GM12878 (cell line): Measurements from ENCODE around the gene DOCK7. TPM values are rescaled to one million over a fixed set of nuclear protein-coding genes. Genes with fewer than 3 reads are reported as not detected.

ENCODE experiments used
- ATAC-seq: fragments of 200-7000 bp; cut with Tn5 transposase; 3 replicates; pipeline ENCODE4 v1.9.1; 2020; ENCODE audit warnings: mild to moderate bottlenecking, moderate library complexity
- BruUV-seq: library from RNA; stranded (reverse); fragments of 400-500 nt; replicated peaks from 2 replicates; lab custom pipeline; 2021; lab: Mats Ljungman, UMichigan
- CTCF ChIA-PET: fragments of 300-600 bp; sonication (Branson Sonifier 250); formaldehyde crosslinking; extraction: SDS; loops from one replicate; lab custom pipeline; 2021; ENCODE audit warnings: inconsistent platforms; lab: Yijun Ruan, JAX
- POLR2A ChIA-PET: fragments of 350-600 bp; formaldehyde crosslinking; extraction: SDS; loops from one replicate; lab custom pipeline; 2021; ENCODE audit warnings: inconsistent platforms; lab: Charles Lee
- RAD21 ChIA-PET: fragments of 300-600 bp; sonication (Branson Sonifier 250); formaldehyde crosslinking; loops from one replicate; lab custom pipeline; 2023; ENCODE audit warnings: antibody characterized with exemption; ENCODE audit not compliant: unreplicated experiment; lab: Charles Lee
- SMC1A ChIA-PET: fragments of 300-600 bp; sonication (Branson Sonifier 250); formaldehyde crosslinking; loops from one replicate; lab custom pipeline; 2023; ENCODE audit not compliant: unreplicated experiment, uncharacterized antibody; lab: Charles Lee
- DNase-seq: peaks from one replicate; pipeline ENCODE4 v3.0.0-alpha.2; 2011; ENCODE audit warnings: low read depth, low spot score
- FAIRE-seq: peaks from 3 replicates; lab custom pipeline; 2011; peaks lifted over from hg19 to GRCh38; lab: Jason Lieb, UNC
- H2AFZ ChIP-seq: 2 replicates; pipeline ENCODE4 v1.6.0; 2011; ENCODE audit warnings: low read depth, low read length, control low read depth; ENCODE audit not compliant: control insufficient read depth
- H3K27ac ChIP-seq: 2 replicates; pipeline ENCODE4 v1.5.1; 2011; ENCODE audit warnings: control low read depth; ENCODE audit not compliant: control insufficient read depth, insufficient read depth
- H3K27me3 ChIP-seq, 2 experiments: replicated peaks in 1 of 2; 2 replicates each; pipeline versions ENCODE4 v1.6.0 to v1.6.1; 2011; ENCODE audit warnings: low read length in 1 of 2; ENCODE audit not compliant: control insufficient read depth in 2 of 2, insufficient read depth in 2 of 2
- H3K36me3 ChIP-seq, 2 experiments: 2 replicates each; pipeline ENCODE4 v1.5.1; 2011; ENCODE audit warnings: low read length in 1 of 2; ENCODE audit not compliant: control insufficient read depth in 2 of 2, insufficient read depth in 2 of 2
- H3K4me1 ChIP-seq: 2 replicates; pipeline ENCODE4 v1.6.1; 2011; ENCODE audit warnings: mild to moderate bottlenecking, low read length, moderate library complexity, mixed read lengths; ENCODE audit not compliant: control insufficient read depth, insufficient read depth
- H3K4me2 ChIP-seq: 2 replicates; pipeline ENCODE4 v1.6.0; 2011; ENCODE audit warnings: control low read depth; ENCODE audit not compliant: control insufficient read depth, insufficient read depth
- H3K4me3 ChIP-seq: fragments of 200-600 bp; sonication (generic); 2 replicates; pipeline ENCODE4 v1.5.1; 2016
- H3K79me2 ChIP-seq: 2 replicates; pipeline ENCODE4 v1.6.0; 2011; ENCODE audit warnings: low read length; ENCODE audit not compliant: control insufficient read depth, insufficient read depth
- H3K9ac ChIP-seq: 2 replicates; pipeline ENCODE4 v1.8.0; 2011; ENCODE audit warnings: low read length, control low read depth, mixed read lengths; ENCODE audit not compliant: control insufficient read depth, insufficient read depth
- H3K9me3 ChIP-seq: replicated peaks from 3 replicates; pipeline ENCODE4 v1.5.1; 2011; ENCODE audit warnings: mild to moderate bottlenecking, low read length; ENCODE audit not compliant: control insufficient read depth, insufficient read depth
- H4K20me1 ChIP-seq: 2 replicates; pipeline ENCODE4 v1.6.0; 2011; ENCODE audit not compliant: control insufficient read depth, insufficient read depth
- EZH2 ChIP-seq: IDR thresholded peaks from 2 replicates; pipeline ENCODE4 v1.6.1; 2012; ENCODE audit warnings: low read depth, mild to moderate bottlenecking, control low read depth, inconsistent platforms, low read length, borderline replicate concordance; ENCODE audit not compliant: control insufficient read depth
- NFIC ChIP-seq: IDR thresholded peaks from 2 replicates; pipeline ENCODE4 v1.6.1; 2012; ENCODE audit warnings: low read depth, mild to moderate bottlenecking, inconsistent platforms, low read length, moderate library complexity
- NR2F1 ChIP-seq: fragments of 450-650 bp; conservative IDR thresholded peaks from 2 replicates; pipeline ENCODE4 v1.6.1; 2017; ENCODE audit warnings: mild to moderate bottlenecking
- PAX5 ChIP-seq: IDR thresholded peaks from 2 replicates; pipeline ENCODE4 v1.6.1; 2011; ENCODE audit warnings: low read depth, low read length, borderline replicate concordance
- WGBS: methylation state at CpG from one replicate; pipeline ENCODE4 v1.1.6; 2016; ENCODE audit warnings: low lambda C conversion rate; ENCODE audit not compliant: insufficient replicate concordance, insufficient coverage; ENCODE audit errors: missing lambda C conversion rate; 5-methylcytosine and 5-hydroxymethylcytosine counted together
- in situ Hi-C: fragments of 300-500 bp; cut with MboI; formaldehyde crosslinking; loops from 9 replicates; pipeline ENCODE4 v1.14.3; 2018; ENCODE audit warnings: mixed read lengths
- intact Hi-C: fragments of 100-400 bp; cut with micrococcal nuclease; formaldehyde crosslinking; loops from one replicate; pipeline ENCODE4 v1.14.2; 2022; ENCODE audit not compliant: unreplicated experiment
- polyA plus RNA-seq, 11 experiments: library from polyadenylated mRNA; depleted of rRNA in 4 of 11; unstranded in 6 of 11; stranded (reverse) in 5 of 11; fragments of >200 nt; fragmentation: Nextera tagmentation in 4 of 11; fragmentation: Illumina TruSeq in 1 of 11; extraction: Ambion mirVana in 4 of 11; extraction: Trizol in 1 of 11; gene quantifications; 1 replicate in 1 of 11; 2 replicates in 10 of 11; pipeline versions ENCODE4 v1.2.1 to v1.2.3, GENCODE V29; 2011 to 2016; ENCODE audit warnings: inconsistent platforms in 2 of 11, missing spikeins in 2 of 11, low read depth in 1 of 11
- total RNA-seq, 4 experiments: library from RNA; depleted of rRNA in 3 of 4; stranded (reverse); fragments of >200 nt in 3 of 4; fragmentation: Illumina TruSeq in 1 of 4; extraction: Trizol in 1 of 4; gene quantifications; 2 replicates each; pipeline versions ENCODE4 v1.2.1 to v1.2.3, GENCODE V29; 2013 to 2021
- TF ChIP-seq, protein P1 (sequence below): fragments of 450-650 bp; IDR thresholded peaks from 2 replicates; pipeline ENCODE4 v1.6.1; 2014; ENCODE audit warnings: mild to moderate bottlenecking

DOCK7 gene
- total and polyA plus RNA-seq, 10 of the 15 experiments (the other 5 are each of a cell fraction or from before 2014, with no cell fraction given) = 4.8 to 34.6 (median 26.9) TPM

DNA sequence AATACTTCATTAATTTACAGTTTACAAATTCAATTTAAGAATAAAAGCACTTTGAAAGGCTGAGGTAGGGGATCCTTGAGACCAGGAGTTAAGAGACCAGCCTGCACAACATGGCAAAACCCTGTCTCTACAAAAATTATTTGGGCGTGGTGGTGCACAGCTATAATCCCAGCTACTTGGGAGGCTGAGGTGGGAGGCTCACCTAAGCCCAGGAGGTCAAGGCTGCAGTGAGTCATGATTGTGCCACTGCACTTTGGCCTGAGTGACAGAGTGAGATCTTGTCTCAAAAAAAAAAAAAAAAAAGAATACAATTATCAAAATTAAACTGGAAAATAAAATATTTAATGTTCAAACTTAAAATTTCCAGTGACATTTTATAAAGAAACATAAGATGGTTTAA lies 179.2 kb downstream of the DOCK7 start:
- DNase-seq (no peak), FAIRE-seq (no peak), ATAC-seq (no peak; the same call in 2 of the 3 replicates)
- ChIA-PET CTCF (interaction anchor here (0.5 to 11.2 kb wide), 19 partner anchors 10 to 340 kb away, joined by 3 to 305 read pairs (median 4); no protein-coding TSS in a partner anchor), POLR2A (interaction anchor here (0.6 kb wide), 1 partner anchor 31 kb away, joined by 3 read pairs; no protein-coding TSS in a partner anchor), SMC1A (interaction anchor here (0.7 to 7.6 kb wide), 15 partner anchors 11 to 238 kb away, joined by 3 to 186 read pairs (median 4); partner anchors contain the start of gene DOCK7), RAD21 (interaction anchor here (0.6 to 5.5 kb wide), 6 partner anchors 68 to 320 kb away, joined by 3 to 156 read pairs (median 6); no protein-coding TSS in a partner anchor)
- 0% methylated on average over 1 of the region's 1 CpG for WGBS
- H3K9me3 ChIP-seq = no peaks in the 10 kb centered on the region
- no peak overlapping the region for H3K9ac ChIP-seq
- no peaks in the 10 kb centered on the region for H3K79me2 ChIP-seq
- no peak overlapping the region for H2AFZ ChIP-seq
- in situ Hi-C loops (loop anchor here (5.0 kb wide), 1 partner anchor 238 kb away; no protein-coding TSS in a partner anchor), intact Hi-C loops (loop anchor here (10.0 kb wide), 1 partner anchor 336 kb away; no protein-coding TSS in a partner anchor)
- no peak for TF ChIP-seq PAX5
- no peak for TF ChIP-seq EZH2
- no peak for TF ChIP-seq NR2F1
- TF ChIP-seq, protein P1, sequence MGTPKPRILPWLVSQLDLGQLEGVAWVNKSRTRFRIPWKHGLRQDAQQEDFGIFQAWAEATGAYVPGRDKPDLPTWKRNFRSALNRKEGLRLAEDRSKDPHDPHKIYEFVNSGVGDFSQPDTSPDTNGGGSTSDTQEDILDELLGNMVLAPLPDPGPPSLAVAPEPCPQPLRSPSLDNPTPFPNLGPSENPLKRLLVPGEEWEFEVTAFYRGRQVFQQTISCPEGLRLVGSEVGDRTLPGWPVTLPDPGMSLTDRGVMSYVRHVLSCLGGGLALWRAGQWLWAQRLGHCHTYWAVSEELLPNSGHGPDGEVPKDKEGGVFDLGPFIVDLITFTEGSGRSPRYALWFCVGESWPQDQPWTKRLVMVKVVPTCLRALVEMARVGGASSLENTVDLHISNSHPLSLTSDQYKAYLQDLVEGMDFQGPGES = no peak
- no peak for TF ChIP-seq NFIC
- H3K4me3 ChIP-seq = no peak overlapping the region
- H3K4me2 ChIP-seq = no peak overlapping the region
- no TSS peak for BruUV-seq
- no peaks in the 10 kb centered on the region for H4K20me1 ChIP-seq
- H3K36me3 ChIP-seq = peaks cover 0 to 3% of the 10 kb centered on the region in 2 experiments; a peak in 1 of 4 replicates
- no peak overlapping the region for H3K27ac ChIP-seq
- H3K4me1 ChIP-seq = no peaks in the 10 kb centered on the region
- H3K27me3 ChIP-seq = no peaks in the 10 kb centered on the region
